CD14-positive monocyte (primary cell): ENCODE results near the gene JARID2. TPM values are rescaled to one million over a fixed set of nuclear protein-coding genes. Genes with fewer than 3 reads are reported as not detected.

Source experiments
- DNase-seq, 3 donors: peaks; one replicate each; pipeline ENCODE4 v3.0.0-alpha.2; 2011 to 2022
- H2AFZ ChIP-seq: 2 replicates; pipeline ENCODE4 v1.6.0; 2012; ENCODE audit warnings: mild to moderate bottlenecking, low read depth, low read length, inconsistent platforms; ENCODE audit not compliant: insufficient read depth, poor library complexity, severe bottlenecking
- H3K27ac ChIP-seq, 2 donors: 1 replicate in 1 of 2; 2 replicates in 1 of 2; pipeline ENCODE4 v1.5.1; 2012 to 2013; ENCODE audit warnings: low read length in 2 of 2, control low read depth in 1 of 2, inconsistent platforms in 1 of 2, low read depth in 1 of 2, mild to moderate bottlenecking in 1 of 2
- H3K27me3 ChIP-seq, 2 donors: one replicate each; pipeline versions ENCODE4 v1.6.0 to v1.6.1; 2011 to 2013; ENCODE audit warnings: low read length in 2 of 2; ENCODE audit not compliant: control insufficient read depth in 2 of 2, insufficient read depth in 2 of 2
- H3K36me3 ChIP-seq, 2 donors: replicated peaks in 1 of 2; 1 replicate in 1 of 2; 2 replicates in 1 of 2; pipeline versions ENCODE4 v1.5.1 to v1.6.1; 2012 to 2013; ENCODE audit warnings: low read length in 2 of 2, control low read depth in 1 of 2, inconsistent platforms in 1 of 2, mild to moderate bottlenecking in 1 of 2; ENCODE audit not compliant: insufficient read depth in 2 of 2, control insufficient read depth in 1 of 2
- H3K4me1 ChIP-seq, 2 donors: 1 replicate in 1 of 2; 2 replicates in 1 of 2; pipeline versions ENCODE4 v1.5.1 to v1.6.1; 2012 to 2013; ENCODE audit warnings: low read length in 2 of 2, control low read depth in 1 of 2, inconsistent platforms in 1 of 2, mild to moderate bottlenecking in 1 of 2, moderate library complexity in 1 of 2; ENCODE audit not compliant: insufficient read depth in 2 of 2, control insufficient read depth in 1 of 2
- H3K4me2 ChIP-seq: replicated peaks from 2 replicates; pipeline ENCODE3; 2012; ENCODE audit warnings: low read length, moderate library complexity, mild to moderate bottlenecking; ENCODE audit not compliant: poor library complexity, severe bottlenecking; ENCODE audit errors: extremely low read depth
- H3K4me3 ChIP-seq, 3 experiments: fragments of 200-600 bp in 1 of 3; sonication (generic) in 1 of 3; replicated peaks in 1 of 3; 1 replicate in 2 of 3; 2 replicates in 1 of 3; pipeline ENCODE4 v1.5.1; 2011 to 2013; ENCODE audit warnings: low read length in 3 of 3, mild to moderate bottlenecking in 3 of 3, control low read depth in 2 of 3, low read depth in 2 of 3, inconsistent platforms in 1 of 3, moderate library complexity in 1 of 3
- H3K79me2 ChIP-seq: 2 replicates; pipeline ENCODE4 v1.6.0; 2012; ENCODE audit warnings: mild to moderate bottlenecking, control low read depth, inconsistent platforms, low read length, moderate library complexity; ENCODE audit not compliant: insufficient read depth
- H3K9ac ChIP-seq: 2 replicates; pipeline ENCODE4 v1.6.0; 2017; ENCODE audit warnings: low read length, mild to moderate bottlenecking; ENCODE audit not compliant: insufficient read depth, poor library complexity, severe bottlenecking
- H3K9me3 ChIP-seq, 2 donors: replicated peaks in 1 of 2; 1 replicate in 1 of 2; 2 replicates in 1 of 2; pipeline versions ENCODE4 v1.5.1 to v1.6.1; 2012 to 2013; ENCODE audit warnings: low read length in 2 of 2, control low read depth in 1 of 2; ENCODE audit not compliant: control insufficient read depth in 1 of 2, insufficient read depth in 1 of 2
- H4K20me1 ChIP-seq: 2 replicates; pipeline ENCODE4 v1.6.0; 2012; ENCODE audit warnings: mild to moderate bottlenecking, low read length, control low read depth, moderate library complexity; ENCODE audit not compliant: insufficient read depth
- H3K27ac Mint-ChIP-seq, 7 donors: one replicate each; pipeline ENCODE4 v1.8.0; 2020; ENCODE audit warnings: mild to moderate bottlenecking in 7 of 7, mixed read lengths in 7 of 7, moderate library complexity in 6 of 7, inconsistent platforms in 2 of 7
- H3K27me3 Mint-ChIP-seq, 3 donors: one replicate each; pipeline ENCODE4 v1.8.0; 2021 to 2022; ENCODE audit warnings: low read depth in 3 of 3, mild to moderate bottlenecking in 3 of 3, mixed read lengths in 3 of 3, moderate library complexity in 3 of 3, inconsistent platforms in 1 of 3
- H3K36me3 Mint-ChIP-seq, 2 donors: one replicate each; pipeline ENCODE4 v1.8.0; 2020; ENCODE audit warnings: mixed read lengths in 2 of 2, inconsistent platforms in 1 of 2, mild to moderate bottlenecking in 1 of 2
- H3K4me1 Mint-ChIP-seq: one replicate; pipeline ENCODE4 v1.8.0; 2020; ENCODE audit warnings: mild to moderate bottlenecking, mixed read lengths
- H3K4me3 Mint-ChIP-seq, 2 donors: one replicate each; pipeline ENCODE4 v1.8.0; 2020; ENCODE audit warnings: mild to moderate bottlenecking in 2 of 2, mixed read lengths in 2 of 2, moderate library complexity in 1 of 2
- H3K9me3 Mint-ChIP-seq, 7 donors: one replicate each; pipeline ENCODE4 v1.8.0; 2020 to 2022; ENCODE audit warnings: mixed read lengths in 7 of 7, mild to moderate bottlenecking in 6 of 7, moderate library complexity in 6 of 7, inconsistent platforms in 2 of 7
- CTCF ChIP-seq: fragments of 200-600 bp; IDR thresholded peaks from one replicate; pipeline ENCODE4 v1.8.0; 2022; ENCODE audit warnings: antibody characterized with exemption, mild to moderate bottlenecking
- WGBS: methylation state at CpG from one replicate; pipeline ENCODE4 v1.1.5; 2013; ENCODE audit warnings: missing lambda C conversion rate; ENCODE audit not compliant: insufficient coverage; 5-methylcytosine and 5-hydroxymethylcytosine counted together
- intact Hi-C, 2 donors: fragments of 100-400 bp; cut with micrococcal nuclease; formaldehyde crosslinking; loops; one replicate each; pipeline versions ENCODE4 v1.15.0 to v1.15.1; 2023
- polyA plus RNA-seq, 3 donors: library from polyadenylated mRNA; depleted of rRNA in 1 of 3; unstranded in 2 of 3; stranded (reverse) in 1 of 3; fragments of 300-500 nt in 2 of 3; fragments of >200 nt in 1 of 3; fragmentation: Illumina TruSeq in 2 of 3; gene quantifications; 1 replicate in 2 of 3; 2 replicates in 1 of 3; pipeline ENCODE4 v1.2.3, GENCODE V29; 2012 to 2021

Gene JARID2
- polyA plus RNA-seq, 3 donors = 6.8 to 17.5 (median 12.5) TPM

- Mint-ChIP-seq H3K9me3 (no peaks in the 10 kb centered on the region), H3K36me3 (peaks cover 12 to 19% of the 10 kb centered on the region in 2 donors), H3K27ac (peak overlapping the region in 3 of 7 donors; percentile 15 to 51 (median 45)), H3K4me3 (no peak overlapping the region), H3K27me3 (no peaks in the 10 kb centered on the region), H3K4me1 (peaks cover 85% of the 10 kb centered on the region)
- Histone ChIP-seq H4K20me1 (peaks cover 99% of the 10 kb centered on the region), H3K4me1 (peaks cover 47 to 49% of the 10 kb centered on the region in 2 donors), H3K27ac (peak overlapping the region in 1 of 2 donors; percentile 58), H2AFZ (no peak overlapping the region), H3K36me3 (peaks cover 0 to 6% of the 10 kb centered on the region in 2 donors), H3K79me2 (peaks cover 100% of the 10 kb centered on the region), H3K27me3 (no peaks in the 10 kb centered on the region), H3K4me2 (no peak overlapping the region), H3K4me3 (no peak overlapping the region), H3K9ac (no peak overlapping the region), H3K9me3 (no peaks in the 10 kb centered on the region)
- 48% methylated on average over 3 of the region's 14 CpGs for WGBS
- no peak for DNase-seq
- intact Hi-C loops = no loop called here
- TF ChIP-seq CTCF = no peak
Observed at GRCh38 chr6:15444081-15444731, 198.3 kb downstream of the JARID2 start.

GRCh38 chr6:15444881-15445280, 199.0 kb downstream of the JARID2 start:
- H3K4me3 Mint-ChIP-seq = no peak overlapping the region
- H3K27me3 ChIP-seq = no peaks in the 10 kb centered on the region
- peaks cover 99% of the 10 kb centered on the region for H4K20me1 ChIP-seq
- TF ChIP-seq CTCF = no peak
- H3K27me3 Mint-ChIP-seq = no peaks in the 10 kb centered on the region
- 45% methylated on average over 3 of the region's 3 CpGs for WGBS
- no peak overlapping the region for H2AFZ ChIP-seq
- intact Hi-C loops = no loop called here
- H3K9ac ChIP-seq = no peak overlapping the region
- H3K4me3 ChIP-seq = no peak overlapping the region
- H3K9me3 Mint-ChIP-seq = no peaks in the 10 kb centered on the region
- peaks cover 12 to 21% of the 10 kb centered on the region in 2 donors for H3K36me3 Mint-ChIP-seq
- no peak for DNase-seq
- peak overlapping the region in 1 of 2 donors; percentile 62 for H3K27ac ChIP-seq
- peaks cover 100% of the 10 kb centered on the region for H3K79me2 ChIP-seq
- peaks cover 41 to 42% of the 10 kb centered on the region in 2 donors for H3K4me1 ChIP-seq
- H3K4me2 ChIP-seq = no peak overlapping the region
- H3K27ac Mint-ChIP-seq = peak overlapping the region in 5 of 7 donors; percentile 20 to 64 (median 39)
- peaks cover 80% of the 10 kb centered on the region for H3K4me1 Mint-ChIP-seq
- no peaks in the 10 kb centered on the region for H3K9me3 ChIP-seq
- peaks cover 0 to 6% of the 10 kb centered on the region in 2 donors for H3K36me3 ChIP-seq
